Activated T-cell treated with anti-CD3 and anti-CD28 coated beads, Interleukin-2, amount 50 U/mL, for 24 hours (primary cell): ENCODE results near the gene SNCAIP.
"Not testable (repeated sequence)": the region's sequence is repeated elsewhere in the genome, so short reads cannot be mapped to it uniquely, and the experiment has no call there.

Experiments used
- DNase-seq: peaks from one replicate; pipeline ENCODE4 v3.0.0-alpha.2; 2020
- H3K27ac Mint-ChIP-seq: 2 replicates; pipeline ENCODE4 v1.8.0; 2020; ENCODE audit warnings: mild to moderate bottlenecking, mixed read lengths
- H3K27me3 Mint-ChIP-seq: 2 replicates; pipeline ENCODE4 v1.8.0; 2020; ENCODE audit warnings: mixed read lengths
- H3K36me3 Mint-ChIP-seq: 2 replicates; pipeline ENCODE4 v1.8.0; 2020; ENCODE audit warnings: low read depth, mixed read lengths
- H3K4me1 Mint-ChIP-seq: 2 replicates; pipeline ENCODE4 v1.8.0; 2020; ENCODE audit warnings: low read depth, mixed read lengths
- H3K4me3 Mint-ChIP-seq: 2 replicates; pipeline ENCODE4 v1.8.0; 2020; ENCODE audit warnings: mild to moderate bottlenecking, moderate library complexity, mixed read lengths
- H3K9me3 Mint-ChIP-seq: 2 replicates; pipeline ENCODE4 v1.8.0; 2020; ENCODE audit warnings: mixed read lengths

SNCAIP gene

GRCh38 chr5:122332599-122333555, 20.8 kb downstream of the SNCAIP start:
- Mint-ChIP-seq H3K9me3 (no peaks in the 10 kb centered on the region), H3K27ac (no peak overlapping the region), H3K27me3 (no peaks in the 10 kb centered on the region), H3K4me1 (no peaks in the 10 kb centered on the region), H3K36me3 (no peaks in the 10 kb centered on the region), H3K4me3 (no peak overlapping the region)
- no peak for DNase-seq

- H3K27me3 Mint-ChIP-seq, result no peaks in the 10 kb centered on the region
- H3K4me1 Mint-ChIP-seq, result no peaks in the 10 kb centered on the region
- H3K4me3 Mint-ChIP-seq, result no peak overlapping the region
- no peak for DNase-seq
- no peaks in the 10 kb centered on the region for H3K9me3 Mint-ChIP-seq
- no peak overlapping the region for H3K27ac Mint-ChIP-seq
- no peaks in the 10 kb centered on the region for H3K36me3 Mint-ChIP-seq
Observed at GRCh38 chr5:122333564-122333963, 21.5 kb downstream of the SNCAIP start.

- Mint-ChIP-seq H3K4me1 (no peaks in the 10 kb centered on the region), H3K4me3 (no peak overlapping the region), H3K9me3 (peaks cover 2% of the 10 kb centered on the region)
Observed at GRCh38 chr5:122339591-122339990, 27.6 kb downstream of the SNCAIP start.

GRCh38 chr5:122341087-122341486, 29.1 kb downstream of the SNCAIP start:
- Mint-ChIP-seq H3K9me3 (peaks cover 2% of the 10 kb centered on the region), H3K36me3 (no peaks in the 10 kb centered on the region), H3K27me3 (no peaks in the 10 kb centered on the region), H3K4me3 (no peak overlapping the region), H3K4me1 (no peaks in the 10 kb centered on the region), H3K27ac (no peak overlapping the region)
- DNase-seq, result no peak

More at GRCh38 chr5:122339591-122339990, 27.6 kb downstream of the SNCAIP start:
- Mint-ChIP-seq H3K27me3 (no peaks in the 10 kb centered on the region), H3K36me3 (no peaks in the 10 kb centered on the region), H3K27ac (no peak overlapping the region)
- no peak for DNase-seq

GRCh38 chr5:122342256-122342655, 30.2 kb downstream of the SNCAIP start:
- no peak for DNase-seq
- no peaks in the 10 kb centered on the region for H3K27me3 Mint-ChIP-seq
- H3K4me3 Mint-ChIP-seq, result no peak overlapping the region
- no peaks in the 10 kb centered on the region for H3K4me1 Mint-ChIP-seq
- no peak overlapping the region for H3K27ac Mint-ChIP-seq
- H3K9me3 Mint-ChIP-seq, result peaks cover 2% of the 10 kb centered on the region
- no peaks in the 10 kb centered on the region for H3K36me3 Mint-ChIP-seq

- Mint-ChIP-seq H3K27ac (no peak overlapping the region), H3K27me3 (no peaks in the 10 kb centered on the region), H3K4me3 (no peak overlapping the region), H3K36me3 (no peaks in the 10 kb centered on the region), H3K9me3 (peaks cover 2% of the 10 kb centered on the region), H3K4me1 (no peaks in the 10 kb centered on the region)
- no peak for DNase-seq
Observed at GRCh38 chr5:122346897-122347581, 35.0 kb downstream of the SNCAIP start.

GRCh38 chr5:122350496-122350895, 38.5 kb downstream of the SNCAIP start:
- no peak overlapping the region for H3K27ac Mint-ChIP-seq
- no peak for DNase-seq
- no peak overlapping the region for H3K4me3 Mint-ChIP-seq
- no peaks in the 10 kb centered on the region for H3K4me1 Mint-ChIP-seq
- no peaks in the 10 kb centered on the region for H3K36me3 Mint-ChIP-seq
- H3K27me3 Mint-ChIP-seq, result no peaks in the 10 kb centered on the region
- no peaks in the 10 kb centered on the region for H3K9me3 Mint-ChIP-seq

- no peak for DNase-seq
- no peaks in the 10 kb centered on the region for H3K27me3 Mint-ChIP-seq
Observed at GRCh38 chr5:122351416-122352157, 39.5 kb downstream of the SNCAIP start.

GRCh38 chr5:122352331-122352730, 40.3 kb downstream of the SNCAIP start:
- Mint-ChIP-seq H3K36me3 (no peaks in the 10 kb centered on the region), H3K27me3 (no peaks in the 10 kb centered on the region), H3K9me3 (no peaks in the 10 kb centered on the region), H3K4me3 (no peak overlapping the region), H3K4me1 (no peaks in the 10 kb centered on the region), H3K27ac (no peak overlapping the region)
- DNase-seq, result no peak

More at GRCh38 chr5:122351416-122352157, 39.5 kb downstream of the SNCAIP start:
- Mint-ChIP-seq H3K27ac (no peak overlapping the region), H3K36me3 (no peaks in the 10 kb centered on the region), H3K4me3 (no peak overlapping the region), H3K4me1 (no peaks in the 10 kb centered on the region), H3K9me3 (no peaks in the 10 kb centered on the region)

GRCh38 chr5:122353361-122353760, 41.3 kb downstream of the SNCAIP start:
- H3K36me3 Mint-ChIP-seq, H3K27me3 Mint-ChIP-seq, DNase-seq, H3K4me1 Mint-ChIP-seq, H3K27ac Mint-ChIP-seq, H3K4me3 Mint-ChIP-seq, H3K9me3 Mint-ChIP-seq: not testable (repeated sequence)

- H3K27ac Mint-ChIP-seq, result no peak overlapping the region
- H3K4me1 Mint-ChIP-seq, result no peaks in the 10 kb centered on the region
- H3K27me3 Mint-ChIP-seq, result no peaks in the 10 kb centered on the region
- DNase-seq, result no peak
- H3K4me3 Mint-ChIP-seq, result no peak overlapping the region
- H3K9me3 Mint-ChIP-seq, result no peaks in the 10 kb centered on the region
- no peaks in the 10 kb centered on the region for H3K36me3 Mint-ChIP-seq
Observed at GRCh38 chr5:122354293-122354692, 42.3 kb downstream of the SNCAIP start.

GRCh38 chr5:122355324-122355723, 43.3 kb downstream of the SNCAIP start:
- no peak for DNase-seq
- H3K9me3 Mint-ChIP-seq, result no peaks in the 10 kb centered on the region
- H3K4me1 Mint-ChIP-seq, result no peaks in the 10 kb centered on the region
- no peaks in the 10 kb centered on the region for H3K36me3 Mint-ChIP-seq
- no peaks in the 10 kb centered on the region for H3K27me3 Mint-ChIP-seq
- H3K4me3 Mint-ChIP-seq, result no peak overlapping the region
- no peak overlapping the region for H3K27ac Mint-ChIP-seq

GRCh38 chr5:122356855-122357254, 44.8 kb downstream of the SNCAIP start:
- Mint-ChIP-seq H3K36me3 (no peaks in the 10 kb centered on the region), H3K9me3 (no peaks in the 10 kb centered on the region), H3K4me1 (no peaks in the 10 kb centered on the region), H3K4me3 (no peak overlapping the region), H3K27ac (no peak overlapping the region), H3K27me3 (no peaks in the 10 kb centered on the region)
- DNase-seq, result no peak

GRCh38 chr5:122358372-122358979, 46.4 kb downstream of the SNCAIP start:
- H3K27ac Mint-ChIP-seq, result no peak overlapping the region
- H3K4me1 Mint-ChIP-seq, result no peaks in the 10 kb centered on the region
- H3K9me3 Mint-ChIP-seq, result no peaks in the 10 kb centered on the region
- H3K36me3 Mint-ChIP-seq, result no peaks in the 10 kb centered on the region
- H3K4me3 Mint-ChIP-seq, result no peak overlapping the region
- H3K27me3 Mint-ChIP-seq, result no peaks in the 10 kb centered on the region
- DNase-seq, result no peak
